GM19328 (cell line): ENCODE measurements around the gene NFASC.

ENCODE experiments used
- ATAC-seq: cut with Tn5 transposase; IDR thresholded peaks from one replicate; pipeline ENCODE4 v1.9.1; 2021; ENCODE audit warnings: mild to moderate bottlenecking, moderate library complexity; ENCODE audit not compliant: unreplicated experiment

Gene NFASC

DNA sequence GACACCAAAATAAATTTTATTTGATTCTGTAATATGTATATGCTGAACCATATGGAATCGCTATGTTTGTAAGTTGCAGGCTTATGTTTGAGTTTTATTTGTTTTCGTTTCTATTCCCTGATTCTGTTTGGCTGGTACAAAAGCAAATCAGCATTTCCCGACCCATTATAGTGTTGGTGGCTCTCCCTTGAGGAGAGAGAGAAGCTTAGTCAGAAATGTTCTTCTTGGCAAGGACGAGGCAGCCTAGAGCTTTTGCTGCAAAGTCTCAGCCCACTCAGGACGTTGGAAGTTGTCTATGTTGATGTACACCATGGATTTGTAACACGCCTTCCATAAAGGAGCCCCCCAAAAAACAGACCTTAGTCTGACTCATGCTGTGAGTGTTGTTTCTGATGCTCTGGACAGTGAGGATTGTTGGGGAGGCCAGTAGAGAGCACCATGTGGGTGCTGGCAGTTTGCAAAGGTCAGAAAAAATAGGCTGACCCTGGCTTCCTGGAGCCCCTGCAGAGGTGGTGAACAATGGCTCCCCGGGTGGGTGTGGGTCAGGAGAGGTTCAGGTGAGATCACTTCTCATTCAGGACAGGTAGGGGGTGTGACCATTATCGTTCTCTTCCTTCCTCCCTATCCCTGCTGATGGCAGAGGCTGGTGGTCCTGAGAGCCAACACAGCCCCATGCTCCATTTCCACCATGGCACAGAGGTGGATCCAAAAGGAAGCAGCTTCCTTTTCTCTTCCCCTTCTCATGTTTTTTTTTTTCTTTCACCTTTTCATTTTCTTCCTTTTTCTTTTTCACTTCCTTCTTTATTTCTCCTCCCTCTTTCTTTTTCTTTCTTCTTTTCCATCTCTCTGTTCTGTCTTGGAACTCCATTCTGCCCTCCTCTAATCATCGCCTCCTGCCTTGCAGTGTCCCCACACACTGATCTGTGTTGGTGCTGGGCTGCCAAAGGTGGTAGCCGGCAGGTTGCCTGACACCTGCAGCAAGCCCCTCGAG, 88.0 kb downstream of the NFASC start:
- no peak for ATAC-seq

- no peak for ATAC-seq
Observed at GRCh38 chr1:204959374-204959773, 88.7 kb downstream of the NFASC start.

DNA sequence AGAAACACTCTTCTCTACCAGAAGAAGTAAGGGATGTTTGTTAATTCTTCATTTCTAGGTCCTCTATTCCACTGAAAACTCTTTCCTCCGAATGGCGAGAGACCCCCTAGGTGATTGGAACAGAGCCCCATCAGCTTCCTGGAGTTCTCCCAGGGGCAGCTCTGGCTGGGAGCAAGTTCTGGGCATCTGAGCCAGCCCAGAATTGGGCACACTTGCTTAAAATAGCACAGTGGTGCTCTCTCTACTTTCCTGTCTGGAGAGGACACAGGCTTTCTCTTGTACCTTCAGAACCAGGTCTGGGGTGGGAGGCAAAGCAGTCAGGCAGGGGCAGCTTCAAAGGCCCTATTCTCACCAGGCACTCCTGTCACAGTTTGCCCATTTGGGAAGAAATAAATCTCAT, 89.2 kb downstream of the NFASC start:
- no peak for ATAC-seq

GRCh38 chr1:204960306-204961125, 89.9 kb downstream of the NFASC start:
- no peak for ATAC-seq

- no peak for ATAC-seq
Observed at GRCh38 chr1:204961765-204962419, 91.2 kb downstream of the NFASC start.

DNA sequence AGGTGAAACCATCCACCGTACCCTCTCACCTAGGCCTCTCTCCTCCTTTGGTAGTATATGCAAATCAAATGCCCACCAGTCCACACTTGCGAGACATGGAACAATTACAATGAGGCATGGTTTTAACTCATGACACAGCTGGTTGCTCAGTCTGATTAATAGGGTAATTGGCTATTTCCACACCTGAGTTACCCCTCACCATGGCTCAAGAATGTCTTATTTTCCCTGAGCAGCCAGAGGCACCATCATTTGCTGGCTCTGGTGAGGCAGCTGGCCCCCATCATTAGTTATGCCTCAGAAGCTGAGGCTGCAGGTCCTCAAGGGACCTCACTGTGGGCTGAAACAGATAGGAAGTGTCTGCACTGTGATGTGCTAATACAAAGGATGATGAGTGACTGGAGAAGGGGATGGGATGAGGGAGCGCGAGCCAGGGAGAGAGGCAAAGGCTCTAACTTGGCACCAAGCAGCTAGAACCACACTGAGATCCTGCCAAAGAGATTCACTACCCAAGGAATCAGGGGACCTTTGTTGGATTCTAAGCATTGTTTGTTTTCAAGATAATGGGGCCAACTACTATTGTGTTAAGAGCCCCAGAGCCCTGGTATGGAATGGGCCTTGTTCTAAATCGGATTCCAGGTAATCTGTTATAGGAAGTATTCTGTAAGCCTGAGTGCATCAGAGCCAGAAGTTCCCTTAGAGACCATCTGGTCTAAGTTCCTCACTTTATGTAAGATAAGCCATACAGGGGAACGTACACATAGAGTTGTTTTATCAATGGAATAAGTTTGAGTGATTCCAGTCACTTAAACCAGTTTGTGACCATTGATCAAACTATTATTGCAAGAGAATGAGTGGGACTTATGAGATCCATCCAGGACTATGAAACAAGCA, 92.3 kb downstream of the NFASC start:
- ATAC-seq, result no peak

- no peak for ATAC-seq
Observed at GRCh38 chr1:204967451-204967850, 96.8 kb downstream of the NFASC start.

DNA sequence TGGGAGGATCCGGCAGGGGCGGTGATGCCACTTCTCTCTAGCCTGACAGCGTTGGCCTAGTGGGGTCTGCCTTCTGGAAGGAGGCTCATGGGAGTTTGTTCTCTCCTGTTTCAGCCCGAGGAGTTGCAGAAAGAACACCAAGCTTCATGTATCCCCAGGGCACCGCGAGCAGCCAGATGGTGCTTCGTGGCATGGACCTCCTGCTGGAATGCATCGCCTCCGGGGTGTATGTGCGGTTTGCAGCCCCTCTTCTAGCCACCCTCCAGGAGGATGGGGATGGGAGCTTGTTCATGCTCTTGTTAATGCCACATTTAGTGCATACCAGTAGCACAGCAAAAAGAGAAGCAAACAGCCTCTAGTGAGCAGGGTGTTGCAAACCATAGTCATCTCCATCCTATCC, 97.5 kb downstream of the NFASC start:
- ATAC-seq, result no peak

DNA sequence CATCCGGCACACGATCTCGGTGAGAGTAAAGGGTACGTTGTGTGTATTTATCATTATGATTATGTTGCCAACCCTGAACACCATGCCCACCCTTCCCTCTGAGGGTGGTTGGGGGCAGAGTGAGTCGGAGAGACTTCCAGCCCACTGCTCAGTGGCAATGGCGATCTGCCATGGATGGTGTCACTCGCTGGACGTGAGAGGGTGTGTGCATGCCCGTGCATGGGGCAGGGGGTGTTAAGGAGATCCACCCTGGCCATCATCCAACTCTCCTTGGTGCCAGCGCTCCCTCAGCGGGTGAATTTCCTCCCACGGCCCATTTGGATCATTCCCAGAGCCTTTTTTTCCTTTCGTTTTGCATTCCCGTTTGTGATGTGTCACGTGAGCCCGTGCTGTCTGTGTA, 98.3 kb downstream of the NFASC start:
- no peak for ATAC-seq

DNA sequence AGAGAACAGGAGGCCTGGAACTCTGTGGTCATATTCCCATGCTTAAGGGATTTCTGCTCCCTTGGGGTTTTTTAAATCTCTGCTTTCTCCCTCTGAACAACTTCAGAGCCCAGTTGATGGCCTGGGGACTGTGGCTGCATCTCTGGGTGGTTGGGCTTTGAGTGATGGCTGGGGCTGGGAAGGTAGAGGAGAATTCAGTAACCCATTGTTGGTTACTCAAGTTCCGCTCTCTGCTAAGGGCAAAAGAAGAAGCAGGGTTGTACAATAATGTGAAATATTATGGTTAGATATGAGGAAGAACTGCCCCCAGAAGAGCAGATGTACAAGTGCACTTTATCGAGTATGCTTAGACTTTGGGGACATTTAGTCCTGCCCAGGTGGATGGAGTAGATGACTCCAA, 100.3 kb downstream of the NFASC start:
- no peak for ATAC-seq

- ATAC-seq, result no peak
Observed at GRCh38 chr1:204971517-204972336, 101.1 kb downstream of the NFASC start.

- ATAC-seq, result no peak
Observed at GRCh38 chr1:204972426-204972825, 101.8 kb downstream of the NFASC start.

DNA sequence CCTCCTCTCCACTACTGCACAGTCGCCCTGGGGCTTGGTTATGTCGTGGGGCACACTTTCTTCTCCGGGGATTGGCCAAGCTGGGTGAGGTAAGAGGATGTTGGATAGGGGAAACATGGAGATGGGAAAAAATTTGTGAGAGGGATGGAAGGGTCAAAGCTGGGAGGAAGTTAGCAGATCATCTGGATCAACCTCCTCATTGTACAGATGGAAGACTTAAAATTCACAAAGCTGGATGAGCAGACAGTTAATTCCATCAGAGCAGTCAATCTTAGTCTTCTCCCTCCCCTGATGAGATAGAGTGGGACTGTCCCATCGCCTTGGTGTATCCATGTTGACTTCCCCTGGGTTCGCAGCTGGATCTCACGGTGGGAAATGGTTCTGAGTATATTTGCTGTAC, 102.8 kb downstream of the NFASC start:
- ATAC-seq, result no peak

DNA sequence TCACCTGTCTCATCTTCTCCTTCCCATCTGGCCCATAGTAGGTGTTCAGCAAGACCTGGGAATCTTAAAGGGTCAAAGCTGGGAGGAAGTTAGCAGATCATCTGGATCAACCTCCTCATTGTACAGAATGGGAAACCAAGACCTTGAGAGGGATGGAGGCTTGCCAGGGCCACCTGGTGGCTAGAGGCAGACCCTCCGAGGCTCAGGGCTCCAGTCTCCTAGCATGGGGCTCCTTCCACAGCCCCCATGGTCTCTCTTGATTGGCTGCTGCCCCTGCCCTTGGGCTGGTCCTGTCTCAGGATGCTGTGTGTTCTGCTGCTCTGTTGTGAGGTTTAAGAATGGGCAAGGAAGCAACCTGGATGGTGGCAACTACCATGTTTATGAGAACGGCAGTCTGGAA, 103.7 kb downstream of the NFASC start:
- no peak for ATAC-seq

GRCh38 chr1:204975021-204975420, 104.4 kb downstream of the NFASC start:
- ATAC-seq, result no peak

- ATAC-seq, result no peak
Observed at GRCh38 chr1:204975568-204976235, 105.0 kb downstream of the NFASC start.

DNA sequence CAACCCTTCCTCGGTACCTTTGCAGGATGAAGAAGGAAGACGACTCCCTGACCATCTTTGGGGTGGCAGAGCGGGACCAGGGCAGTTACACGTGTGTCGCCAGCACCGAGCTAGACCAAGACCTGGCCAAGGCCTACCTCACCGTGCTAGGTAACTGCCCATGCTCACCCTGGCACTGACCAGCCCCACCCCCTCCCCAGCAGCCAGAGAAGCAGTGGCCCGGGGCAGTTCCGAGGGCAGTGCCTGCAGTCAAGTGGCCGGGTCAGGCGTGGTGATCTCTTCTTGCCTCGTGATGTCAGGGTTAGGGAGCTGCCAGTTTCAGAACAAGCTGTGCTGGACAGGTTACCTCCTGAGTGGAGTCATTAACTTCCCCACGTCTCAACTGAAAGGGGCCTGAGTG, 106.0 kb downstream of the NFASC start:
- ATAC-seq, result no peak

- ATAC-seq, result no peak
Observed at GRCh38 chr1:204977318-204977717, 106.7 kb downstream of the NFASC start.

DNA sequence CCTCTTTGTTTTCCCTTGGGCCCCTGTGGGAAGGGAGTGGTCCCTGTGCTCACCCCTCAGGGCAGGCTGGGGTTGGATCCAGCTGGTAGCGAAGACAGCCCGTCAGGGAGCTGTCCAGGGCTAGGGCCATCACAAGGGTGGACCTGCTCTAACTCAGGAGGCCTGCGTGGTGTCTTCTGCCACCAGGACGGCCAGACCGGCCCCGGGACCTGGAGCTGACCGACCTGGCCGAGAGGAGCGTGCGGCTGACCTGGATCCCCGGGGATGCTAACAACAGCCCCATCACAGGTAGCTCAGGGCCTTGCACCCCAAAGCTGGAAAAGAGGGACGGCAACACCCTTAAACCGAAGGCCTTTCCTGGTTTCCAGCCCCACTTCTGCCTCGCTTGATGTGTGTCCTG, 108.1 kb downstream of the NFASC start:
- ATAC-seq, result no peak
